Skeletal muscle cell (primary cell): ENCODE results near the gene NOL7.

Experiments
- DNase-seq: peaks from one replicate; pipeline ENCODE4 v3.0.0-alpha.2; 2010; ENCODE audit warnings: low read depth
- H3K4me3 ChIP-seq: 2 replicates; pipeline ENCODE4 v1.5.1; 2011; ENCODE audit warnings: low read depth, mild to moderate bottlenecking, control low read depth, low read length, moderate library complexity

The NOL7 gene

GRCh38 chr6:13638626-13639025, 23.5 kb downstream of the NOL7 start:
- DNase-seq: no peak
- no peak overlapping the region for H3K4me3 ChIP-seq

- DNase-seq: no peak
- no peak overlapping the region for H3K4me3 ChIP-seq
Measured at GRCh38 chr6:13641315-13641714, 26.2 kb downstream of the NOL7 start.

- DNase-seq: no peak
- H3K4me3 ChIP-seq: no peak overlapping the region
Measured at GRCh38 chr6:13643125-13643524, 28.0 kb downstream of the NOL7 start.

GRCh38 chr6:13648850-13649249, 33.7 kb downstream of the NOL7 start:
- DNase-seq: no peak
- H3K4me3 ChIP-seq: no peak overlapping the region

GRCh38 chr6:13649393-13649792, 34.3 kb downstream of the NOL7 start:
- no peak for DNase-seq
- no peak overlapping the region for H3K4me3 ChIP-seq

- DNase-seq: no peak
- no peak overlapping the region for H3K4me3 ChIP-seq
Measured at GRCh38 chr6:13653296-13653695, 38.2 kb downstream of the NOL7 start.

- no peak for DNase-seq
- no peak overlapping the region for H3K4me3 ChIP-seq
Measured at GRCh38 chr6:13654496-13654895, 39.4 kb downstream of the NOL7 start.

- no peak overlapping the region for H3K4me3 ChIP-seq
- no peak for DNase-seq
Measured at GRCh38 chr6:13655700-13656099, 40.6 kb downstream of the NOL7 start.

- H3K4me3 ChIP-seq: no peak overlapping the region
- no peak for DNase-seq
Measured at GRCh38 chr6:13660273-13660672, 45.1 kb downstream of the NOL7 start.

GRCh38 chr6:13660893-13661292, 45.8 kb downstream of the NOL7 start:
- no peak for DNase-seq
- H3K4me3 ChIP-seq: no peak overlapping the region

- no peak overlapping the region for H3K4me3 ChIP-seq
- no peak for DNase-seq
Measured at GRCh38 chr6:13661647-13662046, 46.5 kb downstream of the NOL7 start.

GRCh38 chr6:13662651-13663334, 47.7 kb downstream of the NOL7 start:
- no peak for DNase-seq
- H3K4me3 ChIP-seq: no peak overlapping the region

- H3K4me3 ChIP-seq: no peak overlapping the region
- DNase-seq: no peak
Measured at GRCh38 chr6:13663986-13664385, 48.9 kb downstream of the NOL7 start.

GRCh38 chr6:13664703-13665352, 49.7 kb downstream of the NOL7 start:
- peak; percentile 3 for DNase-seq

GRCh38 chr6:13666194-13667105, 51.3 kb downstream of the NOL7 start:
- no peak overlapping the region for H3K4me3 ChIP-seq
- no peak for DNase-seq

More at GRCh38 chr6:13664703-13665352, 49.7 kb downstream of the NOL7 start:
- no peak overlapping the region for H3K4me3 ChIP-seq

GRCh38 chr6:13667655-13668054, 52.5 kb downstream of the NOL7 start:
- DNase-seq: no peak
- H3K4me3 ChIP-seq: no peak overlapping the region

- DNase-seq: no peak
- no peak overlapping the region for H3K4me3 ChIP-seq
Measured at GRCh38 chr6:13668291-13668928, 53.3 kb downstream of the NOL7 start.

GRCh38 chr6:13669476-13669875, 54.3 kb downstream of the NOL7 start:
- no peak overlapping the region for H3K4me3 ChIP-seq
- no peak for DNase-seq
